Fibroblast of lung (primary cell): ENCODE results near the gene CA4. TPM values are rescaled to one million over a fixed set of nuclear protein-coding genes. Genes with fewer than 3 reads are reported as not detected.

ENCODE experiments used
- DNase-seq, 2 donors: peaks; one replicate each; pipeline versions ENCODE4 v3.0.0 to v3.0.0-alpha.2; 2010; ENCODE audit warnings: low read depth in 2 of 2
- H2AFZ ChIP-seq: 2 replicates; pipeline ENCODE4 v1.5.1; 2012; ENCODE audit warnings: low read length, control low read depth, inconsistent platforms
- H3K27ac ChIP-seq: 2 replicates; pipeline ENCODE4 v1.5.1; 2011; ENCODE audit warnings: low read length, control low read depth; ENCODE audit not compliant: insufficient read depth
- H3K27me3 ChIP-seq: 2 replicates; pipeline ENCODE4 v1.5.1; 2011; ENCODE audit warnings: mild to moderate bottlenecking, low read length; ENCODE audit not compliant: control insufficient read depth, insufficient read depth
- H3K36me3 ChIP-seq: 2 replicates; pipeline ENCODE4 v1.5.1; 2011; ENCODE audit warnings: low read length; ENCODE audit not compliant: control insufficient read depth, insufficient read depth
- H3K4me1 ChIP-seq: 2 replicates; pipeline ENCODE4 v1.5.1; 2011; ENCODE audit warnings: low read length; ENCODE audit not compliant: control insufficient read depth, insufficient read depth; ENCODE audit errors: extremely low read depth
- H3K4me2 ChIP-seq: 2 replicates; pipeline ENCODE4 v1.5.1; 2011; ENCODE audit warnings: low read length, control low read depth; ENCODE audit not compliant: insufficient read depth; ENCODE audit errors: extremely low read depth
- H3K4me3 ChIP-seq, 4 experiments: fragments of 200-600 bp in 1 of 4; sonication (generic) in 1 of 4; replicated peaks in 1 of 4; 2 replicates each; pipeline ENCODE4 v1.5.1; 2011 to 2016; ENCODE audit warnings: low read length in 4 of 4, low read depth in 3 of 4, mild to moderate bottlenecking in 3 of 4, control low read depth in 2 of 4, inconsistent platforms in 1 of 4, mixed read lengths in 1 of 4; ENCODE audit not compliant: insufficient read depth in 1 of 4; ENCODE audit errors: control extremely low read depth in 1 of 4
- H3K79me2 ChIP-seq: 2 replicates; pipeline ENCODE4 v1.5.1; 2012; ENCODE audit warnings: mild to moderate bottlenecking, low read length, inconsistent platforms; ENCODE audit not compliant: control insufficient read depth, insufficient read depth
- H3K9ac ChIP-seq: 2 replicates; pipeline ENCODE4 v1.5.1; 2011; ENCODE audit warnings: mild to moderate bottlenecking, low read length, control low read depth; ENCODE audit not compliant: insufficient read depth
- H3K9me3 ChIP-seq: 2 replicates; pipeline ENCODE4 v1.5.1; 2012; ENCODE audit warnings: low read depth, low read length; ENCODE audit not compliant: control insufficient read depth, insufficient read depth
- H4K20me1 ChIP-seq: 2 replicates; pipeline ENCODE4 v1.5.1; 2011; ENCODE audit warnings: low read length; ENCODE audit not compliant: control insufficient read depth, insufficient read depth; ENCODE audit errors: extremely low read depth
- CTCF ChIP-seq, 2 donors: IDR thresholded peaks in 1 of 2; conservative IDR thresholded peaks in 1 of 2; 1 replicate in 1 of 2; 2 replicates in 1 of 2; pipeline ENCODE4 v1.5.1; 2011 to 2012; ENCODE audit warnings: low read length in 2 of 2, control low read depth in 1 of 2, inconsistent platforms in 1 of 2, low read depth in 1 of 2, mild to moderate bottlenecking in 1 of 2
- EZH2 ChIP-seq: IDR thresholded peaks from 2 replicates; pipeline ENCODE4 v1.5.1; 2012; ENCODE audit warnings: low read length, control low read depth, mild to moderate bottlenecking; ENCODE audit errors: missing control alignments
- polyA plus RNA-seq, 2 donors: library from polyadenylated mRNA; depleted of rRNA in 1 of 2; stranded (reverse) in 1 of 2; unstranded in 1 of 2; fragments of >200 nt; gene quantifications; 2 replicates each; pipeline ENCODE4 v1.2.1, GENCODE V29; 2011 to 2012; ENCODE audit warnings: missing spikeins in 1 of 2
- total RNA-seq: library from RNA; depleted of rRNA; stranded (reverse); fragments of >200 nt; gene quantifications from 2 replicates; pipeline ENCODE4 v1.2.1, GENCODE V29; 2014

The CA4 gene
- total and polyA plus RNA-seq, 2 donors (not counting 1 experiment from before 2014, with no cell fraction given): not detected

GRCh38 chr17:60168654-60169053 lies 18.9 kb downstream of the CA4 start:
- Histone ChIP-seq H3K36me3 (no peaks in the 10 kb centered on the region), H3K9ac (no peak overlapping the region), H3K4me1 (peaks cover 8% of the 10 kb centered on the region), H3K79me2 (no peaks in the 10 kb centered on the region), H3K27ac (no peak overlapping the region), H4K20me1 (no peaks in the 10 kb centered on the region), H3K4me2 (no peak overlapping the region), H3K9me3 (no peaks in the 10 kb centered on the region), H2AFZ (no peak overlapping the region), H3K27me3 (no peaks in the 10 kb centered on the region), H3K4me3 (no peak overlapping the region)
- TF ChIP-seq CTCF (conservative IDR thresholded peaks at IDR 0.05 in 1 of 2, IDR thresholded peaks at IDR 0.05 in 1 of 2; ENCODE audit: low read depth in 1 of 2, low read length in 2 of 2): no peak
- TF ChIP-seq EZH2: no peak
- DNase-seq: no peak

GRCh38 chr17:60169921-60170817 lies 20.4 kb downstream of the CA4 start:
- Histone ChIP-seq H4K20me1 (no peaks in the 10 kb centered on the region), H3K9me3 (no peaks in the 10 kb centered on the region), H3K36me3 (no peaks in the 10 kb centered on the region), H2AFZ (no peak overlapping the region), H3K79me2 (no peaks in the 10 kb centered on the region), H3K4me2 (no peak overlapping the region), H3K27ac (no peak overlapping the region), H3K4me3 (no peak overlapping the region), H3K9ac (no peak overlapping the region), H3K4me1 (peaks cover 8% of the 10 kb centered on the region), H3K27me3 (no peaks in the 10 kb centered on the region)
- TF ChIP-seq EZH2 (no peak), CTCF (conservative IDR thresholded peaks at IDR 0.05 in 1 of 2, IDR thresholded peaks at IDR 0.05 in 1 of 2; ENCODE audit: low read depth in 1 of 2, low read length in 2 of 2) (no peak)
- peak in 1 of 2 donors; percentile 45 for DNase-seq

- Histone ChIP-seq H3K36me3 (no peaks in the 10 kb centered on the region), H3K4me3 (no peak overlapping the region), H3K9me3 (no peaks in the 10 kb centered on the region), H3K79me2 (no peaks in the 10 kb centered on the region), H3K9ac (no peak overlapping the region), H2AFZ (no peak overlapping the region), H3K4me1 (peaks cover 8% of the 10 kb centered on the region), H3K27me3 (no peaks in the 10 kb centered on the region), H4K20me1 (no peaks in the 10 kb centered on the region), H3K4me2 (no peak overlapping the region), H3K27ac (no peak overlapping the region)
- DNase-seq: no peak
- no peak for TF ChIP-seq EZH2
- no peak for TF ChIP-seq CTCF (conservative IDR thresholded peaks at IDR 0.05 in 1 of 2, IDR thresholded peaks at IDR 0.05 in 1 of 2; ENCODE audit: low read depth in 1 of 2, low read length in 2 of 2)
Measured at GRCh38 chr17:60170835-60171752, 21.3 kb downstream of the CA4 start.
